Measurements from ENCODE around the gene GJB2. TPM values are rescaled to one million over a fixed set of nuclear protein-coding genes. Genes with fewer than 3 reads are reported as not detected.

Gene GJB2
- 0.01 TPM for polyA plus RNA-seq (2013, experiment 1 of 2)
- 0.01 TPM for polyA plus RNA-seq (2013, experiment 2 of 2)

GRCh38 chr13:20192836-20193161 lies at the start of gene GJB2:
Gene GJB2, minus strand, starts transcription at chr13:20192938. Its CDS starts 3,357 bp downstream, at chr13:20189581.
- WGBS, result 1% methylated on average over 14 of the region's 39 CpGs
- Histone ChIP-seq H3K27ac (ENCODE audit: low read length, poor library complexity, severe bottlenecking) (no peak within 1 kb of the TSS), H3K79me1 (replicated peaks; ENCODE audit: low read length, poor library complexity, severe bottlenecking) (no peaks in the 10 kb centered on the region), H2BK120ac (ENCODE audit: low read depth, low read length) (no peak within 1 kb of the TSS), H3K9me3 (ENCODE audit: control insufficient read depth, low read length) (no peaks in the 10 kb centered on the region), H2AFZ (ENCODE audit: low read depth, low read length) (no peak within 1 kb of the TSS), H2BK5ac (ENCODE audit: low read depth, low read length, poor library complexity, severe bottlenecking) (no peak within 1 kb of the TSS), H3K14ac (ENCODE audit: low read length in 2 of 2) (no peak within 1 kb of the TSS), H3K4me1 (ENCODE audit: control insufficient read depth, insufficient read depth, low read depth, low read length) (peaks cover 28% of the 10 kb centered on the region), H3K4me2 (ENCODE audit: low read length, poor library complexity, severe bottlenecking) (peak within 1 kb of the TSS; percentile 96), H2BK12ac (ENCODE audit: low read length in 2 of 2) (no peak within 1 kb of the TSS), H2AK5ac (ENCODE audit: low read length, severe bottlenecking) (no peak within 1 kb of the TSS), H3K18ac (ENCODE audit: low read depth in 1 of 2, low read length in 2 of 2) (no peak within 1 kb of the TSS), H3K23ac (ENCODE audit: low read length in 2 of 2) (peak within 1 kb of the TSS in 1 of 2 experiments; percentile 63), H3K4ac (ENCODE audit: low read depth in 1 of 2, low read length in 2 of 2) (no peak within 1 kb of the TSS), H4K8ac (ENCODE audit: low read length) (no peak within 1 kb of the TSS), H3K9ac (ENCODE audit: low read length) (peak within 1 kb of the TSS; percentile 61), H4K91ac (ENCODE audit: low read length) (no peak within 1 kb of the TSS), H2BK15ac (ENCODE audit: low read depth, poor library complexity, severe bottlenecking) (no peak within 1 kb of the TSS), H3K4me3 (ENCODE audit: insufficient read depth in 1 of 2, low read depth in 1 of 2, low read length in 2 of 2) (peak within 1 kb of the TSS; percentile 64 to 79), H3K36me3 (ENCODE audit: control insufficient read depth in 1 of 2, insufficient read depth in 2 of 2, low read depth in 1 of 2, low read length in 2 of 2) (peaks cover 0 to 5% of the 10 kb centered on the region in 2 experiments), H3K27me3 (ENCODE audit: control insufficient read depth in 1 of 2, insufficient read depth in 1 of 2, low read length in 2 of 2) (peaks cover 31 to 32% of the 10 kb centered on the region in 2 experiments)
- no peak for DNase-seq

GRCh38 chr13:20241593-20241992 lies 48.9 kb upstream of the GJB2 start:
- H2BK12ac ChIP-seq (ENCODE audit: low read length in 2 of 2), result no peak overlapping the region
- H2AFZ ChIP-seq (ENCODE audit: low read depth, low read length), result no peak overlapping the region
- no peak overlapping the region for H3K4ac ChIP-seq (ENCODE audit: low read depth in 1 of 2, low read length in 2 of 2)
- H3K4me1 ChIP-seq (ENCODE audit: control insufficient read depth, insufficient read depth, low read depth, low read length), result no peaks in the 10 kb centered on the region
- no peak overlapping the region for H3K14ac ChIP-seq (ENCODE audit: low read length in 2 of 2)
- H2BK15ac ChIP-seq (ENCODE audit: low read depth, poor library complexity, severe bottlenecking), result no peak overlapping the region
- H3K9ac ChIP-seq (ENCODE audit: low read length), result no peak overlapping the region
- peaks cover 6% of the 10 kb centered on the region for H3K9me3 ChIP-seq (ENCODE audit: control insufficient read depth, low read length)
- no peak overlapping the region for H2BK5ac ChIP-seq (ENCODE audit: low read depth, low read length, poor library complexity, severe bottlenecking)
- no peak overlapping the region for H3K4me3 ChIP-seq (ENCODE audit: insufficient read depth in 1 of 2, low read depth in 1 of 2, low read length in 2 of 2)
- H3K27ac ChIP-seq (ENCODE audit: low read length, poor library complexity, severe bottlenecking), result no peak overlapping the region
- 69% methylated on average over 2 of the region's 2 CpGs for WGBS
- H2AK5ac ChIP-seq (ENCODE audit: low read length, severe bottlenecking), result no peak overlapping the region
- peaks cover 33 to 70% of the 10 kb centered on the region in 2 experiments for H3K27me3 ChIP-seq (ENCODE audit: control insufficient read depth in 1 of 2, insufficient read depth in 1 of 2, low read length in 2 of 2)
- DNase-seq, result no peak
- no peaks in the 10 kb centered on the region for H3K36me3 ChIP-seq (ENCODE audit: control insufficient read depth in 1 of 2, insufficient read depth in 2 of 2, low read depth in 1 of 2, low read length in 2 of 2)
- no peaks in the 10 kb centered on the region for H3K79me1 ChIP-seq (replicated peaks; ENCODE audit: low read length, poor library complexity, severe bottlenecking)
- no peak overlapping the region for H3K18ac ChIP-seq (ENCODE audit: low read depth in 1 of 2, low read length in 2 of 2)
- no peak overlapping the region for H3K4me2 ChIP-seq (ENCODE audit: low read length, poor library complexity, severe bottlenecking)
- H2BK120ac ChIP-seq (ENCODE audit: low read depth, low read length), result no peak overlapping the region
- H3K23ac ChIP-seq (ENCODE audit: low read length in 2 of 2), result no peak overlapping the region
- no peak overlapping the region for H4K91ac ChIP-seq (ENCODE audit: low read length)
- H4K8ac ChIP-seq (ENCODE audit: low read length), result no peak overlapping the region

GRCh38 chr13:20239748-20240147 lies 47.0 kb upstream of the GJB2 start:
- Histone ChIP-seq H3K9ac (ENCODE audit: low read length) (no peak overlapping the region), H3K36me3 (ENCODE audit: control insufficient read depth in 1 of 2, insufficient read depth in 2 of 2, low read depth in 1 of 2, low read length in 2 of 2) (no peaks in the 10 kb centered on the region), H3K18ac (ENCODE audit: low read depth in 1 of 2, low read length in 2 of 2) (no peak overlapping the region), H3K4me3 (ENCODE audit: insufficient read depth in 1 of 2, low read depth in 1 of 2, low read length in 2 of 2) (no peak overlapping the region), H4K8ac (ENCODE audit: low read length) (no peak overlapping the region), H3K23ac (ENCODE audit: low read length in 2 of 2) (no peak overlapping the region), H3K9me3 (ENCODE audit: control insufficient read depth, low read length) (peaks cover 6% of the 10 kb centered on the region), H3K27me3 (ENCODE audit: control insufficient read depth in 1 of 2, insufficient read depth in 1 of 2, low read length in 2 of 2) (peaks cover 46 to 77% of the 10 kb centered on the region in 2 experiments), H2AK5ac (ENCODE audit: low read length, severe bottlenecking) (no peak overlapping the region), H2BK120ac (ENCODE audit: low read depth, low read length) (no peak overlapping the region), H2BK5ac (ENCODE audit: low read depth, low read length, poor library complexity, severe bottlenecking) (no peak overlapping the region), H2AFZ (ENCODE audit: low read depth, low read length) (no peak overlapping the region), H3K4me1 (ENCODE audit: control insufficient read depth, insufficient read depth, low read depth, low read length) (no peaks in the 10 kb centered on the region), H3K14ac (ENCODE audit: low read length in 2 of 2) (no peak overlapping the region), H3K4ac (ENCODE audit: low read depth in 1 of 2, low read length in 2 of 2) (no peak overlapping the region), H2BK12ac (ENCODE audit: low read length in 2 of 2) (no peak overlapping the region), H3K4me2 (ENCODE audit: low read length, poor library complexity, severe bottlenecking) (no peak overlapping the region), H3K79me1 (replicated peaks; ENCODE audit: low read length, poor library complexity, severe bottlenecking) (no peaks in the 10 kb centered on the region), H4K91ac (ENCODE audit: low read length) (no peak overlapping the region), H3K27ac (ENCODE audit: low read length, poor library complexity, severe bottlenecking) (no peak overlapping the region), H2BK15ac (ENCODE audit: low read depth, poor library complexity, severe bottlenecking) (no peak overlapping the region)
- WGBS, result 82% methylated on average over 5 of the region's 6 CpGs
- DNase-seq, result no peak

GRCh38 chr13:20232556-20233277 lies 40.0 kb upstream of the GJB2 start:
- peaks cover 66 to 79% of the 10 kb centered on the region in 2 experiments for H3K27me3 ChIP-seq (ENCODE audit: control insufficient read depth in 1 of 2, insufficient read depth in 1 of 2, low read length in 2 of 2)
- no peaks in the 10 kb centered on the region for H3K79me1 ChIP-seq (replicated peaks; ENCODE audit: low read length, poor library complexity, severe bottlenecking)
- H3K4me2 ChIP-seq (ENCODE audit: low read length, poor library complexity, severe bottlenecking), result peak overlapping the region; percentile 84
- H2BK15ac ChIP-seq (ENCODE audit: low read depth, poor library complexity, severe bottlenecking), result no peak overlapping the region
- 43% methylated on average over 23 of the region's 25 CpGs for WGBS
- H2BK120ac ChIP-seq (ENCODE audit: low read depth, low read length), result no peak overlapping the region
- no peak overlapping the region for H2AFZ ChIP-seq (ENCODE audit: low read depth, low read length)
- H3K27ac ChIP-seq (ENCODE audit: low read length, poor library complexity, severe bottlenecking), result no peak overlapping the region
- H3K18ac ChIP-seq (ENCODE audit: low read depth in 1 of 2, low read length in 2 of 2), result no peak overlapping the region
- H3K9ac ChIP-seq (ENCODE audit: low read length), result no peak overlapping the region
- no peak overlapping the region for H3K4ac ChIP-seq (ENCODE audit: low read depth in 1 of 2, low read length in 2 of 2)
- H3K23ac ChIP-seq (ENCODE audit: low read length in 2 of 2), result no peak overlapping the region
- H3K9me3 ChIP-seq (ENCODE audit: control insufficient read depth, low read length), result no peaks in the 10 kb centered on the region
- H3K36me3 ChIP-seq (ENCODE audit: control insufficient read depth in 1 of 2, insufficient read depth in 2 of 2, low read depth in 1 of 2, low read length in 2 of 2), result no peaks in the 10 kb centered on the region
- H3K14ac ChIP-seq (ENCODE audit: low read length in 2 of 2), result no peak overlapping the region
- H3K4me1 ChIP-seq (ENCODE audit: control insufficient read depth, insufficient read depth, low read depth, low read length), result peaks cover 17% of the 10 kb centered on the region
- no peak overlapping the region for H4K91ac ChIP-seq (ENCODE audit: low read length)
- H2AK5ac ChIP-seq (ENCODE audit: low read length, severe bottlenecking), result no peak overlapping the region
- no peak overlapping the region for H3K4me3 ChIP-seq (ENCODE audit: insufficient read depth in 1 of 2, low read depth in 1 of 2, low read length in 2 of 2)
- H2BK5ac ChIP-seq (ENCODE audit: low read depth, low read length, poor library complexity, severe bottlenecking), result no peak overlapping the region
- no peak for DNase-seq
- H4K8ac ChIP-seq (ENCODE audit: low read length), result no peak overlapping the region
- H2BK12ac ChIP-seq (ENCODE audit: low read length in 2 of 2), result no peak overlapping the region
